Epithelial cell of proximal tubule (primary cell): ENCODE results near the gene PDE4D. TPM values are rescaled to one million over a fixed set of nuclear protein-coding genes. Genes with fewer than 3 reads are reported as not detected.
A peak's percentile ranks its signal among the peaks of the same experiment; 100 is the strongest.
"Not testable (repeated sequence)": the region's sequence is repeated elsewhere in the genome, so short reads cannot be mapped to it uniquely, and the experiment has no call there.

Source experiments
- DNase-seq: peaks from one replicate; pipeline ENCODE4 v3.0.0-alpha.2; 2011; ENCODE audit warnings: low read depth
- H3K4me3 ChIP-seq: 2 replicates; pipeline ENCODE4 v1.5.1; 2011; ENCODE audit warnings: low read depth, mild to moderate bottlenecking, low read length
- total RNA-seq: library from RNA; depleted of rRNA; stranded (reverse); fragments of >200 nt; gene quantifications from 2 replicates; pipeline ENCODE4 v1.2.3, GENCODE V29; 2015
- TF ChIP-seq, protein P1 (sequence below): conservative IDR thresholded peaks from 2 replicates; pipeline ENCODE4 v1.5.1; 2012; ENCODE audit warnings: low read depth, mild to moderate bottlenecking, low read length

Gene PDE4D
- total RNA-seq, 1 donor from 2014 or later: 18.4 TPM

DNA sequence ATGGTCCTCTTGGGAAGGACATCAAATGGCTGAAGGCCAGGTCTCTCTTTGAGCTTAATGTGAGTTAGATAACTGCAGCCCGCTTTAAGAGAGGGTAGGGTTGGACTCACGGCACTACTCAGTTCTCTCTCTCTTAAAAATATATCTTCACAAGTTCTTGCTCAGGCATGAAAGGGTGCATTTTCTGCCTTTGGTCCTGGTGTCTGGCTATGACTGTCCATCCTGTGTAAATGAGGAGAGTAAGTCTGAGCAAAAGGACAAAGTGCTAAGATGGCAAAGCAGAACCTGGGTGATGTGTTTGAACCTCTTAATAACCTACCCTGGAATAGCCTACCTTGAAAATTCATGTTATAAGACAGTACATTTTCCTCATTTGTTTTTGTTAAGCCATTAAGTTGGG lies 293.4 kb downstream of the PDE4D start:
- TF ChIP-seq, protein P1, sequence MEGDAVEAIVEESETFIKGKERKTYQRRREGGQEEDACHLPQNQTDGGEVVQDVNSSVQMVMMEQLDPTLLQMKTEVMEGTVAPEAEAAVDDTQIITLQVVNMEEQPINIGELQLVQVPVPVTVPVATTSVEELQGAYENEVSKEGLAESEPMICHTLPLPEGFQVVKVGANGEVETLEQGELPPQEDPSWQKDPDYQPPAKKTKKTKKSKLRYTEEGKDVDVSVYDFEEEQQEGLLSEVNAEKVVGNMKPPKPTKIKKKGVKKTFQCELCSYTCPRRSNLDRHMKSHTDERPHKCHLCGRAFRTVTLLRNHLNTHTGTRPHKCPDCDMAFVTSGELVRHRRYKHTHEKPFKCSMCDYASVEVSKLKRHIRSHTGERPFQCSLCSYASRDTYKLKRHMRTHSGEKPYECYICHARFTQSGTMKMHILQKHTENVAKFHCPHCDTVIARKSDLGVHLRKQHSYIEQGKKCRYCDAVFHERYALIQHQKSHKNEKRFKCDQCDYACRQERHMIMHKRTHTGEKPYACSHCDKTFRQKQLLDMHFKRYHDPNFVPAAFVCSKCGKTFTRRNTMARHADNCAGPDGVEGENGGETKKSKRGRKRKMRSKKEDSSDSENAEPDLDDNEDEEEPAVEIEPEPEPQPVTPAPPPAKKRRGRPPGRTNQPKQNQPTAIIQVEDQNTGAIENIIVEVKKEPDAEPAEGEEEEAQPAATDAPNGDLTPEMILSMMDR: no peak
- no peak for DNase-seq
- no peak overlapping the region for H3K4me3 ChIP-seq

GRCh38 chr5:59599729-59600128 lies 293.8 kb downstream of the PDE4D start:
- no peak overlapping the region for H3K4me3 ChIP-seq
- DNase-seq: no peak
- TF ChIP-seq, protein P1: no peak

DNA sequence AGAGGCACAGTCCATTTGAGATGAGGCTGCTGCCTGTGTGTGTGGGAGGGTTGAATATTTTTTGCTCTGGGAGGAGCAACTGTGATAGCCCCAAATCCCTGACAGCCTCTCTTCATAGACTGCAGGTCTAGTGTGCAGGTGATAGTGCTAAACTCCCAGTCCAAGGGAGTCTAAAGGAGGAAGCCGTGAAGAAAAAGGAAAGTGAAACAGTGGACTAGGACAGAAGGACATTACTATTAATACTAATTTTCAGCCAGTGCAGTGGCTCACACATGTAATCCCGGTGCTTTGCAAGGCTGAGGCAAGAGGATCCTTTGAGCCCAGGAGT lies 295.0 kb downstream of the PDE4D start:
- no peak for DNase-seq
- peak overlapping the region; percentile 53 for H3K4me3 ChIP-seq
- TF ChIP-seq, protein P1: no peak

- DNase-seq: no peak
- TF ChIP-seq, protein P1: no peak
- H3K4me3 ChIP-seq: peak overlapping the region; percentile 53
Measured at GRCh38 chr5:59597690-59598546, 295.6 kb downstream of the PDE4D start.

DNA sequence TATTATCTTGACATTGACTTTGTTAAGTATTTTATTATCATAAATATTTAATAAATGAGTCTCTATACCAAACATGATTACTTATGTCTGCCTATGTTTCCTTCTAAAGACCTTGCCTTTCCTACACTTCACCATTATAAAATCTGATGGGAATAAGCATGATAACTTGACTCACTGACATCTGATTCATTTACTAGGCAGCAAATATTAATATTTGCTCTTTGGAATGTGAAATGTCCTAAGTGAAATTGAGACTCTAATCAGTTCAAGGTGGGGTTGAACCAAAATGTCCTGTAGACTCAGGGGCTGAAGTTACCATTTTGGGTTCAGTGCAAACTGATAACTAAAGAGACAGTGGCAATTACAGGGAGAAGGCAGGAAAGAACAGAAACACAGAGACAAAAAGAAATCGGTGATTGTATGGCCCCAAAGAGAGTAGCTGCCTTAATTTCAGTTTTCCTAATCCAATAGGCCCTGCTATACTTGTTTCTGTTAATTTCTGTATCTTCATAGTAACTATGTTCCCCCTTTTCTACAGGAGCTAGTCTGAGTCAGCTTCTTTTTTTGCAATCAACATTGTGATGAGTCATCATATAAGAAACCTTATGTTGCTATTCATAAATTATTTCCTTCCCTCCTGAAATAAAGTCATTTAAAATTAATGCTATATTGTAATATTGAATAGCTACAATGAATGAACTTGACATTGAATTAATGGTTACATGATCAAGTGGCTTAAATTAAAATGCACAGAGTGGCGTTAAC lies 296.8 kb downstream of the PDE4D start:
- no peak for DNase-seq
- no peak overlapping the region for H3K4me3 ChIP-seq
- TF ChIP-seq, protein P1: no peak

GRCh38 chr5:59594118-59594517 lies 299.4 kb downstream of the PDE4D start:
- DNase-seq, H3K4me3 ChIP-seq: not testable (repeated sequence)

GRCh38 chr5:59593439-59594007 lies 300.0 kb downstream of the PDE4D start:
- no peak for DNase-seq
- TF ChIP-seq, protein P1: no peak
- no peak overlapping the region for H3K4me3 ChIP-seq
